Keratinocyte (primary cell): ENCODE results near the gene ZBTB2.

ENCODE experiments used
- EZH2 ChIP-seq: IDR thresholded peaks from one replicate; pipeline ENCODE4 v1.6.1; 2012; ENCODE audit warnings: inconsistent platforms, mild to moderate bottlenecking, low read length, moderate library complexity
- TF ChIP-seq, protein P1 (sequence below), 3 experiments: IDR thresholded peaks in 1 of 3; conservative IDR thresholded peaks in 1 of 3; optimal IDR thresholded peaks in 1 of 3; 2 replicates in 2 of 3; 3 replicates in 1 of 3; pipeline versions ENCODE3 to v1.5.1; 2011; ENCODE audit warnings: low read length in 3 of 3, mild to moderate bottlenecking in 3 of 3, moderate library complexity in 2 of 3, control low read depth in 1 of 3, inconsistent platforms in 1 of 3; ENCODE audit not compliant: insufficient read depth in 2 of 3; ENCODE audit errors: extremely low read depth in 1 of 3

GRCh38 chr6:151409260-151409659, 17.9 kb upstream of the ZBTB2 start:
- TF ChIP-seq, protein P1, sequence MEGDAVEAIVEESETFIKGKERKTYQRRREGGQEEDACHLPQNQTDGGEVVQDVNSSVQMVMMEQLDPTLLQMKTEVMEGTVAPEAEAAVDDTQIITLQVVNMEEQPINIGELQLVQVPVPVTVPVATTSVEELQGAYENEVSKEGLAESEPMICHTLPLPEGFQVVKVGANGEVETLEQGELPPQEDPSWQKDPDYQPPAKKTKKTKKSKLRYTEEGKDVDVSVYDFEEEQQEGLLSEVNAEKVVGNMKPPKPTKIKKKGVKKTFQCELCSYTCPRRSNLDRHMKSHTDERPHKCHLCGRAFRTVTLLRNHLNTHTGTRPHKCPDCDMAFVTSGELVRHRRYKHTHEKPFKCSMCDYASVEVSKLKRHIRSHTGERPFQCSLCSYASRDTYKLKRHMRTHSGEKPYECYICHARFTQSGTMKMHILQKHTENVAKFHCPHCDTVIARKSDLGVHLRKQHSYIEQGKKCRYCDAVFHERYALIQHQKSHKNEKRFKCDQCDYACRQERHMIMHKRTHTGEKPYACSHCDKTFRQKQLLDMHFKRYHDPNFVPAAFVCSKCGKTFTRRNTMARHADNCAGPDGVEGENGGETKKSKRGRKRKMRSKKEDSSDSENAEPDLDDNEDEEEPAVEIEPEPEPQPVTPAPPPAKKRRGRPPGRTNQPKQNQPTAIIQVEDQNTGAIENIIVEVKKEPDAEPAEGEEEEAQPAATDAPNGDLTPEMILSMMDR (optimal IDR thresholded peaks at IDR 0.05 in 1 of 3, IDR thresholded peaks at IDR 0.05 in 1 of 3, conservative IDR thresholded peaks at IDR 0.05 in 1 of 3; ENCODE audit: extremely low read depth in 1 of 3, insufficient read depth in 2 of 3, low read length in 3 of 3): no peak
- no peak for TF ChIP-seq EZH2
